HepG2 (cell line): Measurements from ENCODE around the gene ZNF10. TPM values are rescaled to one million over a fixed set of nuclear protein-coding genes. Genes with fewer than 3 reads are reported as not detected.

Source experiments
- ATF7 ChIP-seq, 2 experiments: fragments of 450-650 bp in 1 of 2; sonication (generic) in 1 of 2; formaldehyde crosslinking in 1 of 2; IDR thresholded peaks; 2 replicates each; pipeline versions ENCODE4 v1.4.0 to v1.6.1; 2016 to 2020; ENCODE audit warnings: antibody characterized with exemption in 1 of 2, mild to moderate bottlenecking in 1 of 2, missing genetic modification reagents in 1 of 2
- CC2D1A ChIP-seq: sonication (generic); formaldehyde crosslinking; IDR thresholded peaks from 2 replicates; pipeline ENCODE4 v1.8.1; 2023; ENCODE audit warnings: mild to moderate bottlenecking, missing genetic modification reagents
- CCDC6 ChIP-seq: sonication (generic); formaldehyde crosslinking; IDR thresholded peaks from 2 replicates; pipeline ENCODE4 v1.8.1; 2022; ENCODE audit warnings: mild to moderate bottlenecking, missing genetic modification reagents, moderate library complexity
- FOXA3 ChIP-seq: IDR thresholded peaks from 2 replicates; pipeline ENCODE4 v1.6.1; 2016; ENCODE audit warnings: missing genetic modification reagents, missing compliant biosample characterization
- HNF4A ChIP-seq: sonication (generic); formaldehyde crosslinking; IDR thresholded peaks from 2 replicates; pipeline ENCODE4 v1.4.0; 2020; ENCODE audit warnings: missing genetic modification reagents
- HOXD1 ChIP-seq: sonication (generic); formaldehyde crosslinking; IDR thresholded peaks from 2 replicates; pipeline ENCODE4 v1.5.0; 2020; ENCODE audit warnings: missing genetic modification reagents
- KDM5B ChIP-seq: sonication (generic); formaldehyde crosslinking; IDR thresholded peaks from 2 replicates; pipeline ENCODE4 v1.4.0; 2020; ENCODE audit warnings: missing genetic modification reagents, mild to moderate bottlenecking, borderline replicate concordance
- KLF11 ChIP-seq: IDR thresholded peaks from 2 replicates; pipeline ENCODE4 v1.6.1; 2016; ENCODE audit warnings: missing compliant biosample characterization
- KLF15 ChIP-seq: sonication (generic); formaldehyde crosslinking; IDR thresholded peaks from 2 replicates; pipeline ENCODE4 v1.8.1; 2023; ENCODE audit warnings: borderline replicate concordance, mild to moderate bottlenecking, inconsistent platforms, missing genetic modification reagents, mixed read lengths
- LBX2 ChIP-seq: sonication (generic); formaldehyde crosslinking; IDR thresholded peaks from 2 replicates; pipeline ENCODE4 v1.5.0; 2020; ENCODE audit warnings: missing genetic modification reagents, mild to moderate bottlenecking, borderline replicate concordance
- LRRFIP1 ChIP-seq: sonication (generic); formaldehyde crosslinking; conservative IDR thresholded peaks from 2 replicates; pipeline ENCODE4 v1.4.0; 2020; ENCODE audit warnings: missing genetic modification reagents
- MLX ChIP-seq: IDR thresholded peaks from 2 replicates; pipeline ENCODE4 v1.6.1; 2016
- MLXIP ChIP-seq: sonication (generic); formaldehyde crosslinking; IDR thresholded peaks from 2 replicates; pipeline ENCODE4 v1.9.0; 2021; ENCODE audit warnings: missing genetic modification reagents, borderline replicate concordance
- NFIC ChIP-seq: IDR thresholded peaks from 2 replicates; pipeline ENCODE4 v1.6.1; 2012; ENCODE audit warnings: mild to moderate bottlenecking, low read length, inconsistent platforms
- SRF ChIP-seq: IDR thresholded peaks from 2 replicates; pipeline ENCODE4 v1.6.1; 2011; ENCODE audit warnings: mild to moderate bottlenecking, low read depth, low read length, moderate library complexity
- ZBTB21 ChIP-seq: sonication (generic); formaldehyde crosslinking; IDR thresholded peaks from 2 replicates; pipeline ENCODE4 v1.4.0; 2020; ENCODE audit warnings: missing genetic modification reagents
- ZBTB46 ChIP-seq: sonication (generic); formaldehyde crosslinking; IDR thresholded peaks from 2 replicates; pipeline ENCODE4 v1.4.0; 2020; ENCODE audit warnings: mild to moderate bottlenecking, missing genetic modification reagents, borderline replicate concordance
- ZEB1 ChIP-seq: IDR thresholded peaks from 2 replicates; pipeline ENCODE4 v1.6.1; 2012; ENCODE audit warnings: mild to moderate bottlenecking, low read depth, inconsistent platforms; ENCODE audit not compliant: insufficient replicate concordance
- ZNF720 ChIP-seq: sonication (generic); formaldehyde crosslinking; IDR thresholded peaks from 2 replicates; pipeline ENCODE4 v1.4.0; 2020; ENCODE audit warnings: missing genetic modification reagents
- ZSCAN30 ChIP-seq: sonication (generic); formaldehyde crosslinking; IDR thresholded peaks from 2 replicates; pipeline ENCODE4 v1.5.0; 2020; ENCODE audit warnings: mild to moderate bottlenecking, missing genetic modification reagents
- polyA plus RNA-seq, 8 experiments: library from polyadenylated mRNA; depleted of rRNA in 3 of 8; stranded (reverse) in 7 of 8; unstranded in 1 of 8; fragments of >200 nt; fragmentation: Illumina TruSeq in 4 of 8; extraction: Trizol in 4 of 8; gene quantifications; 2 replicates each; pipeline versions ENCODE4 v1.2.1 to v1.2.3, GENCODE V29; 2011 to 2016; ENCODE audit warnings: low read depth in 4 of 8, missing spikeins in 1 of 8, mixed read lengths in 1 of 8; ENCODE audit not compliant: insufficient read depth in 1 of 8
- total RNA-seq, 5 experiments: library from RNA; depleted of rRNA; stranded (reverse); fragments of >200 nt; fragmentation: Illumina TruSeq; extraction: Trizol; gene quantifications; 2 replicates each; pipeline ENCODE4 v1.2.3, GENCODE V29; 2016; ENCODE audit warnings: low read depth in 1 of 5

The ZNF10 gene
- total and polyA plus RNA-seq, 2 of the 13 experiments (the other 11 are each of a cell fraction or from before 2014, with no cell fraction given): 2.9 to 6.5 TPM

GRCh38 chr12:133130038-133130807 is at the start of gene ZNF10, which contains the start of gene ZNF891 (continued):
- no peak for TF ChIP-seq SRF
- TF ChIP-seq HNF4A: no peak
- TF ChIP-seq LBX2: peak; percentile 48; the same call in 1 of the 2 replicates
- TF ChIP-seq ZEB1: no peak
- TF ChIP-seq MLX (CRISPR knock-in tag): no peak
- TF ChIP-seq ZBTB21 (CRISPR knock-in tag): peak; percentile 96
- no peak for TF ChIP-seq LRRFIP1
- no peak for TF ChIP-seq CC2D1A (CRISPR knock-in tag)
- no peak for TF ChIP-seq ZSCAN30 (CRISPR knock-in tag)
- TF ChIP-seq KDM5B: 0 out of 2 replicates have a peak, but pooled peaks have one; percentile 17
- no peak for TF ChIP-seq ZNF720
- TF ChIP-seq NFIC: no peak
- no peak; the same call in 1 of the 2 replicates for TF ChIP-seq KLF11
- TF ChIP-seq CCDC6 (CRISPR knock-in tag): no peak
- TF ChIP-seq FOXA3 (CRISPR knock-in tag): 0 out of 2 replicates have a peak, but pooled peaks have one; percentile 34
- peak; percentile 67; the same call in 1 of the 2 replicates for TF ChIP-seq HOXD1 (CRISPR knock-in tag)
- no peak for TF ChIP-seq KLF15 (CRISPR knock-in tag)
- TF ChIP-seq MLXIP (CRISPR knock-in tag): no peak
- TF ChIP-seq ATF7 (IDR thresholded peaks at IDR 0.05): peak; percentile 18; the same call in 1 of the 2 replicates
- TF ChIP-seq ATF7 (CRISPR knock-in tag; IDR thresholded peaks at IDR 0.05): peak; percentile 15; the same call in 1 of the 2 replicates
- no peak for TF ChIP-seq ZBTB46 (CRISPR knock-in tag)
